Measurements from ENCODE around the gene CD24.
"Not testable (repeated sequence)": the region's sequence is repeated elsewhere in the genome, so short reads cannot be mapped to it uniquely, and the experiment has no call there.

GRCh38 chr6:106989737-106990136 is 15.2 kb upstream of the CD24 start:
- TF ChIP-seq CTCF, POLR2A (IDR thresholded peaks at IDR 0.05): not testable (repeated sequence)

Data from right lobe of liver (tissue), 4 donors.